HCT116 (cell line): Measurements from ENCODE around the gene SRGAP3. TPM values are rescaled to one million over a fixed set of nuclear protein-coding genes. Genes with fewer than 3 reads are reported as not detected.

ENCODE experiments used
- ATAC-seq: fragments of 200-7000 bp; cut with Tn5 transposase; 2 replicates; pipeline ENCODE4 v1.9.1; 2020; ENCODE audit warnings: mild to moderate bottlenecking, moderate library complexity
- BruUV-seq: library from RNA; stranded (reverse); fragments of 400-500 nt; replicated peaks from 2 replicates; lab custom pipeline; 2021; lab: Mats Ljungman, UMichigan
- CTCF ChIA-PET: fragments of 300-600 bp; sonication (Branson Sonifier 250); formaldehyde crosslinking; loops from one replicate; lab custom pipeline; 2021; ENCODE audit warnings: antibody characterized with exemption; lab: Charles Lee
- POLR2A ChIA-PET: fragments of 300-600, 350-600 bp; sonication (Branson Sonifier 250); formaldehyde crosslinking; loops from one replicate; lab custom pipeline; 2021; ENCODE audit warnings: antibody characterized with exemption; lab: Charles Lee
- RAD21 ChIA-PET, 2 experiments: fragments of 300-600 bp; sonication (Branson Sonifier 250); formaldehyde crosslinking; loops; one replicate each; lab custom pipeline; 2023; ENCODE audit warnings: low total read pairs in 2 of 2; ENCODE audit not compliant: uncharacterized antibody in 2 of 2, unreplicated experiment in 2 of 2, low non-redundant PET in 1 of 2; lab: Charles Lee
- DNase-seq: peaks from one replicate; pipeline ENCODE4 v3.0.0-alpha.2; 2010; ENCODE audit warnings: low read depth, low spot score
- H2AFZ ChIP-seq: fragments of 200-600 bp; shearing (Covaris generic), sonication (generic); 2 replicates; pipeline ENCODE4 v1.6.1; 2017; ENCODE audit warnings: low read depth, mixed run types, mixed read lengths, antibody characterized with exemption, low read length; ENCODE audit not compliant: poor library complexity, severe bottlenecking
- H3K27ac ChIP-seq: 2 replicates; pipeline ENCODE4 v1.5.1; 2012; ENCODE audit warnings: low read depth, low read length
- H3K27me3 ChIP-seq: fragments of 200-600 bp; sonication (generic); 2 replicates; pipeline ENCODE4 v1.6.1; 2016; ENCODE audit warnings: mixed run types, low read length, mixed read lengths; ENCODE audit not compliant: insufficient read depth
- H3K36me3 ChIP-seq, 2 experiments: fragments of 200-500 bp in 1 of 2; fragments of 200-600 bp in 1 of 2; sonication (Bioruptor generic) in 1 of 2; sonication (generic) in 1 of 2; 2 replicates each; pipeline versions ENCODE4 v1.5.1 to v1.6.1; 2014 to 2016; ENCODE audit warnings: low read length in 2 of 2, inconsistent platforms in 1 of 2, mixed read lengths in 1 of 2, mixed run types in 1 of 2; ENCODE audit not compliant: insufficient read depth in 2 of 2, control insufficient read depth in 1 of 2
- H3K4me1 ChIP-seq, 2 experiments: fragments of 200-600 bp in 1 of 2; sonication (generic) in 1 of 2; 2 replicates each; pipeline versions ENCODE4 v1.5.1 to v1.6.1; 2012 to 2017; ENCODE audit warnings: low read length in 2 of 2, inconsistent platforms in 1 of 2, mild to moderate bottlenecking in 1 of 2, mixed read lengths in 1 of 2, mixed run types in 1 of 2, moderate library complexity in 1 of 2; ENCODE audit not compliant: insufficient read depth in 2 of 2, control insufficient read depth in 1 of 2
- H3K4me2 ChIP-seq: fragments of 200-600 bp; sonication (generic); 2 replicates; pipeline ENCODE4 v1.6.1; 2017; ENCODE audit warnings: mixed run types, low read length, mixed read lengths
- H3K4me3 ChIP-seq, 2 experiments: fragments of 200-600 bp in 1 of 2; sonication (generic) in 1 of 2; replicated peaks in 1 of 2; 2 replicates each; pipeline ENCODE4 v1.5.1; 2011 to 2016; ENCODE audit warnings: low read length in 2 of 2, control low read depth in 1 of 2, low read depth in 1 of 2, mild to moderate bottlenecking in 1 of 2, mixed read lengths in 1 of 2, mixed run types in 1 of 2
- H3K79me2 ChIP-seq: fragments of 200-600 bp; sonication (generic); 2 replicates; pipeline ENCODE4 v1.6.1; 2017; ENCODE audit warnings: mild to moderate bottlenecking, mixed run types, low read length, moderate library complexity, mixed read lengths; ENCODE audit not compliant: insufficient read depth
- H3K9ac ChIP-seq: fragments of 200-600 bp; sonication (generic); 2 replicates; pipeline ENCODE4 v1.6.1; 2016; ENCODE audit warnings: low read length, mixed read lengths
- H3K9me2 ChIP-seq: fragments of 200-600 bp; sonication (generic), shearing (Covaris generic); 2 replicates; pipeline ENCODE4 v1.6.1; 2017; ENCODE audit warnings: mixed run types, mild to moderate bottlenecking, moderate library complexity; ENCODE audit not compliant: insufficient read depth
- H3K9me3 ChIP-seq, 2 experiments: fragments of 200-500 bp in 1 of 2; fragments of 200-600 bp in 1 of 2; sonication (Bioruptor generic) in 1 of 2; sonication (generic) in 1 of 2; 2 replicates each; pipeline ENCODE4 v1.6.1; 2014 to 2017; ENCODE audit warnings: low read length in 2 of 2, mixed read lengths in 2 of 2, inconsistent platforms in 1 of 2, low read depth in 1 of 2, mild to moderate bottlenecking in 1 of 2, mixed run types in 1 of 2, moderate library complexity in 1 of 2; ENCODE audit not compliant: control insufficient read depth in 1 of 2, insufficient read depth in 1 of 2
- H4K20me1 ChIP-seq: fragments of 200-600 bp; sonication (generic), shearing (Covaris generic); 2 replicates; pipeline ENCODE4 v1.6.1; 2017; ENCODE audit warnings: mixed run types, mild to moderate bottlenecking, moderate library complexity; ENCODE audit not compliant: insufficient read depth
- CBX3 ChIP-seq: IDR thresholded peaks from 2 replicates; pipeline ENCODE4 v1.6.1; 2012; ENCODE audit warnings: low read depth
- CEBPB ChIP-seq: IDR thresholded peaks from 2 replicates; pipeline ENCODE4 v1.6.1; 2012; ENCODE audit warnings: low read depth
- EGR1 ChIP-seq: IDR thresholded peaks from 2 replicates; pipeline ENCODE4 v1.6.1; 2012; ENCODE audit warnings: low read depth
- ELF1 ChIP-seq: IDR thresholded peaks from 2 replicates; pipeline ENCODE4 v1.6.1; 2012; ENCODE audit warnings: low read depth, borderline replicate concordance
- EZH2phosphoT487 ChIP-seq: fragments of 200-600 bp; IDR thresholded peaks from 2 replicates; pipeline ENCODE4 v1.6.1; 2018; ENCODE audit warnings: antibody characterized with exemption, borderline replicate concordance
- JUND ChIP-seq: IDR thresholded peaks from 2 replicates; pipeline ENCODE4 v1.6.1; 2012
- POLR2A ChIP-seq: IDR thresholded peaks from 2 replicates; pipeline ENCODE4 v1.7.0; 2011; ENCODE audit warnings: borderline replicate concordance; ENCODE audit not compliant: insufficient read depth, insufficient read length; ENCODE audit errors: extremely low read depth
- SIN3A ChIP-seq: IDR thresholded peaks from 2 replicates; pipeline ENCODE4 v1.6.1; 2012; ENCODE audit warnings: low read depth
- SRF ChIP-seq: IDR thresholded peaks from 2 replicates; pipeline ENCODE4 v1.6.1; 2012; ENCODE audit warnings: low read depth
- TCF7L2 ChIP-seq: IDR thresholded peaks from 2 replicates; pipeline ENCODE4 v1.7.0; 2011; ENCODE audit warnings: borderline replicate concordance, inconsistent platforms; ENCODE audit not compliant: insufficient read depth, insufficient read length; ENCODE audit errors: extremely low read depth
- YY1 ChIP-seq: IDR thresholded peaks from 2 replicates; pipeline ENCODE4 v1.6.1; 2011; ENCODE audit warnings: low read length, low read depth, moderate library complexity, mild to moderate bottlenecking; ENCODE audit not compliant: insufficient replicate concordance; ENCODE audit errors: extremely low read depth
- ZFX ChIP-seq: fragments of 450-650 bp; IDR thresholded peaks from 2 replicates; pipeline ENCODE4 v1.6.1; 2017
- intact Hi-C: fragments of 100-400 bp; cut with micrococcal nuclease; formaldehyde crosslinking; loops from 2 replicates; pipeline ENCODE4 v1.10.0; 2022
- total RNA-seq: library from RNA; stranded (reverse); gene quantifications from one replicate; pipeline ENCODE4 v1.2.1, GENCODE V29; 2021; ENCODE audit not compliant: unreplicated experiment
- TF ChIP-seq, protein P1 (sequence below): IDR thresholded peaks from 2 replicates; pipeline ENCODE4 v1.6.1; 2012
- TF ChIP-seq, protein P2 (sequence below): IDR thresholded peaks from 2 replicates; pipeline ENCODE4 v1.6.1; 2011; ENCODE audit warnings: mild to moderate bottlenecking, low read length, moderate library complexity; ENCODE audit not compliant: insufficient replicate concordance; ENCODE audit errors: extremely low read depth
- TF ChIP-seq, protein P3 (sequence below): IDR thresholded peaks from 2 replicates; pipeline ENCODE4 v1.6.1; 2012

The SRGAP3 gene
- total RNA-seq, 1 experiment from 2014 or later, result 8.3 TPM

- Histone ChIP-seq H2AFZ (no peak overlapping the region), H3K27me3 (peaks cover 9% of the 10 kb centered on the region; the same call in 1 of the 2 replicates), H3K9ac (no peak overlapping the region), H3K79me2 (no peaks in the 10 kb centered on the region), H3K4me1 (peaks cover 0 to 4% of the 10 kb centered on the region in 2 experiments; a peak in 2 of 4 replicates), H3K9me2 (no peaks in the 10 kb centered on the region), H3K4me3 (no peak overlapping the region), H3K9me3 (no peaks in the 10 kb centered on the region), H3K4me2 (no peak overlapping the region), H3K36me3 (no peaks in the 10 kb centered on the region), H4K20me1 (no peaks in the 10 kb centered on the region), H3K27ac (no peak overlapping the region)
- no TSS peak for BruUV-seq
- RAD21 ChIA-PET, result no interaction called here
- intact Hi-C loops, result no loop called here
- no peak for TF ChIP-seq CEBPB
- TF ChIP-seq EGR1, result no peak
- TF ChIP-seq EZH2phosphoT487, result no peak
- no peak for TF ChIP-seq SIN3A
- no peak for TF ChIP-seq POLR2A
- TF ChIP-seq ZFX, result no peak
- TF ChIP-seq ELF1, result no peak
- TF ChIP-seq, protein P1, sequence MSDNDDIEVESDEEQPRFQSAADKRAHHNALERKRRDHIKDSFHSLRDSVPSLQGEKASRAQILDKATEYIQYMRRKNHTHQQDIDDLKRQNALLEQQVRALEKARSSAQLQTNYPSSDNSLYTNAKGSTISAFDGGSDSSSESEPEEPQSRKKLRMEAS, result no peak
- DNase-seq (no peak), ATAC-seq (no peak)
- POLR2A ChIA-PET, result no interaction called here
- CTCF ChIA-PET, result no interaction called here
Measured at GRCh38 chr3:9193211-9193610, 56.2 kb downstream of the SRGAP3 start.

- H3K9ac ChIP-seq, result no peak overlapping the region
- no peak for DNase-seq
- BruUV-seq, result no TSS peak
- H3K27me3 ChIP-seq, result peaks cover 13% of the 10 kb centered on the region; the same call in 1 of the 2 replicates
- CTCF ChIA-PET, result no interaction called here
- no peaks in the 10 kb centered on the region for H3K9me2 ChIP-seq
- no peak for ATAC-seq
- H3K79me2 ChIP-seq, result no peaks in the 10 kb centered on the region
- no peak overlapping the region for H3K27ac ChIP-seq
- H3K4me3 ChIP-seq, result no peak overlapping the region
- H4K20me1 ChIP-seq, result no peaks in the 10 kb centered on the region
- POLR2A ChIA-PET, result no interaction called here
- RAD21 ChIA-PET, result no interaction called here
- H3K4me2 ChIP-seq, result no peak overlapping the region
- no peaks in the 10 kb centered on the region for H3K36me3 ChIP-seq
- intact Hi-C loops, result no loop called here
- no peak overlapping the region for H2AFZ ChIP-seq
- H3K4me1 ChIP-seq, result peaks cover 0 to 4% of the 10 kb centered on the region in 2 experiments; a peak in 2 of 4 replicates
- H3K9me3 ChIP-seq, result no peaks in the 10 kb centered on the region
- TF ChIP-seq JUND (no peak), CBX3 (no peak), YY1 (no peak), ELF1 (no peak), SRF (no peak), TCF7L2 (no peak)
- TF ChIP-seq, protein P1, result no peak
- TF ChIP-seq, protein P2, sequence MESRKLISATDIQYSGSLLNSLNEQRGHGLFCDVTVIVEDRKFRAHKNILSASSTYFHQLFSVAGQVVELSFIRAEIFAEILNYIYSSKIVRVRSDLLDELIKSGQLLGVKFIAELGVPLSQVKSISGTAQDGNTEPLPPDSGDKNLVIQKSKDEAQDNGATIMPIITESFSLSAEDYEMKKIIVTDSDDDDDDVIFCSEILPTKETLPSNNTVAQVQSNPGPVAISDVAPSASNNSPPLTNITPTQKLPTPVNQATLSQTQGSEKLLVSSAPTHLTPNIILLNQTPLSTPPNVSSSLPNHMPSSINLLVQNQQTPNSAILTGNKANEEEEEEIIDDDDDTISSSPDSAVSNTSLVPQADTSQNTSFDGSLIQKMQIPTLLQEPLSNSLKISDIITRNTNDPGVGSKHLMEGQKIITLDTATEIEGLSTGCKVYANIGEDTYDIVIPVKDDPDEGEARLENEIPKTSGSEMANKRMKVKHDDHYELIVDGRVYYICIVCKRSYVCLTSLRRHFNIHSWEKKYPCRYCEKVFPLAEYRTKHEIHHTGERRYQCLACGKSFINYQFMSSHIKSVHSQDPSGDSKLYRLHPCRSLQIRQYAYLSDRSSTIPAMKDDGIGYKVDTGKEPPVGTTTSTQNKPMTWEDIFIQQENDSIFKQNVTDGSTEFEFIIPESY, result no peak
- TF ChIP-seq, protein P3, sequence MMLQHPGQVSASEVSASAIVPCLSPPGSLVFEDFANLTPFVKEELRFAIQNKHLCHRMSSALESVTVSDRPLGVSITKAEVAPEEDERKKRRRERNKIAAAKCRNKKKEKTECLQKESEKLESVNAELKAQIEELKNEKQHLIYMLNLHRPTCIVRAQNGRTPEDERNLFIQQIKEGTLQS, result no peak
Measured at GRCh38 chr3:9192248-9193025, 57.0 kb downstream of the SRGAP3 start.
